H1 (cell line): Measurements from ENCODE around the gene CCR8. TPM values are rescaled to one million over a fixed set of nuclear protein-coding genes. Genes with fewer than 3 reads are reported as not detected.

Experiments used
- CBX5 ChIP-seq: fragments of 300-800, 300-1000 bp; sonication (generic); IDR thresholded peaks from 2 replicates; pipeline ENCODE4 v1.7.1; 2016; ENCODE audit warnings: antibody characterized with exemption, low read length, low read depth
- CHD7 ChIP-seq: fragments of 300-600 bp; sonication (generic); IDR thresholded peaks from 2 replicates; pipeline ENCODE4 v1.7.1; 2012; ENCODE audit warnings: low read length, moderate library complexity, mild to moderate bottlenecking, inconsistent platforms; ENCODE audit not compliant: insufficient replicate concordance
- E2F6 ChIP-seq: IDR thresholded peaks from 2 replicates; pipeline ENCODE4 v1.6.1; 2012; ENCODE audit warnings: inconsistent platforms
- EP300 ChIP-seq, 2 experiments: IDR thresholded peaks; 1 replicate in 1 of 2; 2 replicates in 1 of 2; pipeline ENCODE4 v1.6.1; 2011 to 2012; ENCODE audit warnings: low read depth in 2 of 2, low read length in 2 of 2, mild to moderate bottlenecking in 2 of 2, borderline replicate concordance in 1 of 2, inconsistent platforms in 1 of 2, moderate library complexity in 1 of 2
- HDAC6 ChIP-seq: IDR thresholded peaks from one replicate; pipeline ENCODE4 v1.7.1; 2012; ENCODE audit warnings: low read depth, mild to moderate bottlenecking, inconsistent platforms, low read length, moderate library complexity
- JUN ChIP-seq: IDR thresholded peaks from 2 replicates; pipeline ENCODE4 v1.6.1; 2011; ENCODE audit warnings: low read depth, mild to moderate bottlenecking, improper control_type of control experiment, low read length
- RXRA ChIP-seq: IDR thresholded peaks from 2 replicates; pipeline ENCODE4 v1.6.1; 2011; ENCODE audit warnings: low read depth, mild to moderate bottlenecking, low read length, moderate library complexity; ENCODE audit not compliant: insufficient read depth
- SAP30 ChIP-seq: fragments of 300-600 bp; sonication (generic); IDR thresholded peaks from 2 replicates; pipeline ENCODE4 v1.7.1; 2012; ENCODE audit warnings: low read length, moderate library complexity, mild to moderate bottlenecking, inconsistent platforms; ENCODE audit not compliant: insufficient read depth, insufficient replicate concordance
- YY1 ChIP-seq: IDR thresholded peaks from 2 replicates; pipeline ENCODE4 v1.6.1; 2011; ENCODE audit warnings: low read depth, mild to moderate bottlenecking, low read length
- ZNF274 ChIP-seq: IDR thresholded peaks from 2 replicates; pipeline ENCODE4 v1.7.0; 2012; ENCODE audit warnings: low read length, borderline replicate concordance; ENCODE audit errors: extremely low read depth
- polyA plus RNA-seq, 7 experiments: library from polyadenylated mRNA; depleted of rRNA in 3 of 7; stranded (reverse) in 5 of 7; unstranded in 2 of 7; fragments of >200 nt in 5 of 7; fragments of 200-250 nt in 2 of 7; gene quantifications; 1 replicate in 5 of 7; 2 replicates in 1 of 7; 4 replicates in 1 of 7; pipeline versions ENCODE4 v1.2.1 to v1.2.3, GENCODE V29; 2011 to 2013; ENCODE audit warnings: missing spikeins in 2 of 7, mixed read lengths in 2 of 7
- total RNA-seq: library from RNA; stranded (reverse); fragmentation: NEBNext Ultra II Directional; extraction: Animal tissue kit (Norgen Biotek cat#: 25700); gene quantifications from 2 replicates; pipeline ENCODE4 v1.2.1, GENCODE V29; 2021

Gene CCR8
- total and polyA plus RNA-seq, 2 of the 8 experiments (the other 6 are each of a cell fraction or from before 2014, with no cell fraction given), result 0.35 TPM; not detected in 1

GRCh38 chr3:39299279-39299678, 30.2 kb upstream of the CCR8 start (continued):
- TF ChIP-seq CHD7 (no peak), CBX5 (no peak), EP300 (IDR thresholded peaks at IDR 0.05; ENCODE audit: borderline replicate concordance in 1 of 2, low read depth in 2 of 2, low read length in 2 of 2) (no peak), ZNF274 (no peak), E2F6 (no peak), YY1 (no peak), JUN (no peak), RXRA (no peak), HDAC6 (no peak), SAP30 (no peak)
